T-cell (primary cell): ENCODE results near the gene MAFB. TPM values are rescaled to one million over a fixed set of nuclear protein-coding genes. Genes with fewer than 3 reads are reported as not detected.

Experiments
- ATAC-seq, 4 experiments: fragments of 200-7000 bp in 3 of 4; fragments of 150-1000 bp in 1 of 4; cut with Tn5 transposase; replicated peaks in 1 of 4; 1 replicate in 3 of 4; 2 replicates in 1 of 4; pipeline ENCODE4 v1.10.0; 2021; ENCODE audit warnings: moderate library complexity in 3 of 4, mild to moderate bottlenecking in 2 of 4, moderate number of reproducible peaks in 1 of 4
- CTCF ChIA-PET, 2 donors: fragments of 300-600 bp; sonication (Branson Sonifier 250); formaldehyde crosslinking; loops; one replicate each; lab custom pipeline; 2022; ENCODE audit warnings: antibody characterized with exemption in 2 of 2; lab: Charles Lee
- POLR2A ChIA-PET, 2 donors: fragments of 300-600 bp; sonication (Branson Sonifier 250); formaldehyde crosslinking; loops; one replicate each; lab custom pipeline; 2022; ENCODE audit warnings: antibody characterized with exemption in 2 of 2; lab: Charles Lee
- DNase-seq, 35 experiments: peaks; one replicate each; pipeline versions ENCODE4 v3.0.0 to v3.0.0-alpha.2; 2013 to 2023
- H3K27ac ChIP-seq: one replicate; pipeline ENCODE4 v1.5.1; 2013; ENCODE audit warnings: low read length
- H3K27me3 ChIP-seq, 2 experiments: replicated peaks in 1 of 2; 1 replicate in 1 of 2; 2 replicates in 1 of 2; pipeline versions ENCODE4 v1.6.1 to v1.7.0; 2013; ENCODE audit warnings: low read length in 1 of 2, mixed read lengths in 1 of 2; ENCODE audit not compliant: control insufficient read depth in 2 of 2, insufficient read depth in 2 of 2; ENCODE audit errors: extremely low read depth in 1 of 2
- H3K36me3 ChIP-seq, 2 donors: 1 replicate in 1 of 2; 2 replicates in 1 of 2; pipeline versions ENCODE4 v1.6.1 to v1.7.0; 2013; ENCODE audit warnings: low read length in 1 of 2; ENCODE audit not compliant: control insufficient read depth in 2 of 2, insufficient read depth in 1 of 2; ENCODE audit errors: extremely low read depth in 1 of 2
- H3K4me1 ChIP-seq, 2 experiments: 1 replicate in 1 of 2; 2 replicates in 1 of 2; pipeline versions ENCODE4 v1.6.1 to v1.7.0; 2013; ENCODE audit warnings: low read length in 2 of 2, mixed read lengths in 1 of 2; ENCODE audit not compliant: insufficient read depth in 2 of 2, control insufficient read depth in 1 of 2; ENCODE audit errors: extremely low read depth in 1 of 2
- H3K4me3 ChIP-seq, 2 donors: 1 replicate in 1 of 2; 2 replicates in 1 of 2; pipeline versions ENCODE4 v1.5.1 to v1.7.0; 2013; ENCODE audit warnings: mild to moderate bottlenecking in 2 of 2, low read length in 1 of 2, moderate library complexity in 1 of 2; ENCODE audit not compliant: control insufficient read depth in 1 of 2; ENCODE audit errors: extremely low read depth in 1 of 2
- H3K9me3 ChIP-seq: 2 replicates; pipeline ENCODE4 v1.7.0; 2013
- H3K27ac Mint-ChIP-seq, 2 donors: one replicate each; pipeline ENCODE4 v1.8.0; 2020 to 2021; ENCODE audit warnings: mild to moderate bottlenecking in 2 of 2, mixed read lengths in 2 of 2
- H3K27me3 Mint-ChIP-seq, 2 donors: one replicate each; pipeline ENCODE4 v1.8.0; 2021 to 2022; ENCODE audit warnings: mixed read lengths in 2 of 2
- H3K36me3 Mint-ChIP-seq: one replicate; pipeline ENCODE4 v1.8.0; 2021; ENCODE audit warnings: mixed read lengths
- H3K4me1 Mint-ChIP-seq, 3 donors: one replicate each; pipeline ENCODE4 v1.8.0; 2020 to 2022; ENCODE audit warnings: mixed read lengths in 3 of 3, mild to moderate bottlenecking in 1 of 3
- H3K4me3 Mint-ChIP-seq, 3 donors: one replicate each; pipeline ENCODE4 v1.8.0; 2020 to 2022; ENCODE audit warnings: mild to moderate bottlenecking in 3 of 3, mixed read lengths in 3 of 3, moderate library complexity in 3 of 3
- H3K9me3 Mint-ChIP-seq, 3 donors: one replicate each; pipeline ENCODE4 v1.8.0; 2020 to 2022; ENCODE audit warnings: mixed read lengths in 3 of 3
- WGBS: methylation state at CpG from one replicate; pipeline ENCODE4 v1.1.5; 2013; ENCODE audit warnings: missing lambda C conversion rate; ENCODE audit not compliant: insufficient coverage; 5-methylcytosine and 5-hydroxymethylcytosine counted together
- total RNA-seq, 35 experiments: library from RNA in 6 of 35; stranded (reverse) in 6 of 35; fragments of 120-200 nt in 1 of 35; gene quantifications; one replicate each; pipeline versions ENCODE4 v1.2.1 to v1.2.4 and lab custom pipeline; 2013 to 2026

The MAFB gene
- total RNA-seq, 5 donors from 2014 or later (not counting 1 experiment from before 2014, with no cell fraction given), result 0.23 to 0.56 (median 0.32) TPM

DNA sequence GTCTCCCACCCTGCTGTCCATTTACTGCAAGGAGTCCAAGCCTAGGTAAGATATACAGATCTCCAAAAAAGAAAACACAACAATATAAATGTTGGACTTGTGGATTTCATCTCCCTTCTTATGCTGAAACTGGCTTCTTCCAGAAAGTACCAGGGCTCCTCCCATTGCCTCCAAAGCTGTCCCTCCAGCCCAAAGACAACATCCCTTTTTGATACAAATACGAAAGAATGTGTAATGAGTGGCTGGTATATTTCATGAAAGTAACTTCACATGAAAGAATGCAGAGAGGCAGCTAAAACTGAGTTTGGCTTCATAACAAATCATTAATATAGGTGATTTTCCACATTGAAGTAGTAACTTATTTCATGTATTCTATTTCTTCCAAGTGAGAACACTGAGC is 7.9 kb downstream of the MAFB start:
- ChIA-PET POLR2A (no interaction called here), CTCF (no interaction called here)
- Histone ChIP-seq H3K27ac (no peak overlapping the region), H3K4me1 (no peaks in the 10 kb centered on the region), H3K4me3 (no peak overlapping the region), H3K9me3 (no peaks in the 10 kb centered on the region), H3K36me3 (no peaks in the 10 kb centered on the region), H3K27me3 (peaks cover 16 to 45% of the 10 kb centered on the region in 2 experiments)
- H3K27ac Mint-ChIP-seq, result no peak overlapping the region
- peaks cover 0 to 7% (median 0%) of the 10 kb centered on the region in 3 donors for H3K4me1 Mint-ChIP-seq
- no CpG with 5 or more reads among the region's 1 CpG for WGBS
- H3K36me3 Mint-ChIP-seq, result no peaks in the 10 kb centered on the region
- DNase-seq (no peak), ATAC-seq (no peak)
- no peaks in the 10 kb centered on the region for H3K9me3 Mint-ChIP-seq
- peaks cover 54 to 70% of the 10 kb centered on the region in 2 donors for H3K27me3 Mint-ChIP-seq
- H3K4me3 Mint-ChIP-seq, result no peak overlapping the region

DNA sequence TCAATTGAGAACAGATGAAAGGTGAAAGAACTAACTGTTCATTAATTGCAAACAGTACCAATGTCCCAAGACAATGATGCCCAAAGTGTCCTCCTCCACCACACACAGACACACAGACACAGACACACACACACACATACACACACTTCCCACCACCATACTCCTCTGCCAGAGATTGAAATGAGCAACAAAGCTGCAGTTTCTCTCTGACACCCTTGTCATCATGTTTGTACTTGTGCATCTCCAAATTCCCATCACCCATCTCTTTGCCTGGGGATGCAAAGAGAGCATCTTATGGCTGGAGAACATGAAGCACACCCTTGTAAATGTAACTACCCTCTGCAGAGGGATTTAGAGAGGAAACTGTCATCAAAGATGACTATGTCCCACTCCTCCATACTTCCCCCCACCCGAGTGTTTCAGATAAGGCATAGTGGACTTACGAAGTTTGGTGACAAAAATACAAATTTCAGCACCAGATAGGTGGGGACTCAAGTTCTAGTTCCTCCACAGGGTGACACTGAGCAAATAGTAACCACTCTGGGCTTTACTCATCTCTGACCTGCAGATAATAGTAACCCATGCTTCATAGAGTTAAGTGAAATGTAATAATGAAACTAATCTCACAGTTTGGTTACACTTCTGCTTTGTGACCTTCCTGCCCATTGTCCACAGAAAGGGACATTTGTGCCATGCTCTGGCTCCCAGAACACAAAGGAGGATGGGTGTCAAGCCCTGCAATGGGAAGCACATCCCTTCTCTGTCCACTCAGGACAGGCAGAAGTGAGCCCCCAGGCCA is 8.7 kb downstream of the MAFB start:
- DNase-seq (no peak), ATAC-seq (no peak)
- H3K36me3 Mint-ChIP-seq, result no peaks in the 10 kb centered on the region
- H3K4me1 Mint-ChIP-seq, result peaks cover 0 to 7% (median 0%) of the 10 kb centered on the region in 3 donors
- POLR2A ChIA-PET, result no interaction called here
- no peaks in the 10 kb centered on the region for H3K36me3 ChIP-seq
- H3K9me3 Mint-ChIP-seq, result no peaks in the 10 kb centered on the region
- H3K4me3 ChIP-seq, result no peak overlapping the region
- peaks cover 22 to 43% of the 10 kb centered on the region in 2 experiments for H3K27me3 ChIP-seq
- H3K27ac Mint-ChIP-seq, result no peak overlapping the region
- peaks cover 54 to 68% of the 10 kb centered on the region in 2 donors for H3K27me3 Mint-ChIP-seq
- H3K4me1 ChIP-seq, result no peaks in the 10 kb centered on the region
- CTCF ChIA-PET, result no interaction called here
- no peak overlapping the region for H3K4me3 Mint-ChIP-seq
- no peaks in the 10 kb centered on the region for H3K9me3 ChIP-seq
- H3K27ac ChIP-seq, result no peak overlapping the region
- WGBS, result 40% methylated on average over 1 of the region's 2 CpGs

DNA sequence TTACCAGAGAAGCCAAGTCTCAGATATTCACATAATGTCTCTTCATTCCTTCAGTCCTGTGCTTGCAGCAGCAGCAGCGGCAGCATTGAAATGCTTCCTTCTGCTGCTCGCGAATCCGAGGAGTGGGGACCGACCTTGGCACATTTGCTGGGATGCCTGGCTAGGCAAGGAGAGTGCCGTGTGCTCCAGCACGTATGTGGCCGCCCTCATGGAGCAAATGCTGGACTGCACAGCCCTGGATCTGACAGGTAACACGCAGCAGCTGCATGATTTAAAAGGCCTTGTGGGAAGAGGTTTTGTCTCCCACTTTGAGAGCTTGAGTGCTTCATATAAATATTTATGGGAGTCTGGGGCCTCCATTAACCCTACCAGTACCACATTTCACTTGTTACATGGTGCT is 9.9 kb downstream of the MAFB start:
- ChIA-PET CTCF (no interaction called here), POLR2A (no interaction called here)
- Histone ChIP-seq H3K36me3 (no peaks in the 10 kb centered on the region), H3K4me3 (no peak overlapping the region), H3K4me1 (no peaks in the 10 kb centered on the region), H3K9me3 (no peaks in the 10 kb centered on the region), H3K27me3 (peaks cover 21 to 32% of the 10 kb centered on the region in 2 experiments), H3K27ac (no peak overlapping the region)
- H3K36me3 Mint-ChIP-seq, result no peaks in the 10 kb centered on the region
- peaks cover 0 to 7% (median 0%) of the 10 kb centered on the region in 3 donors for H3K4me1 Mint-ChIP-seq
- H3K27ac Mint-ChIP-seq, result no peak overlapping the region
- 85% methylated on average over 8 of the region's 9 CpGs for WGBS
- no peak overlapping the region for H3K4me3 Mint-ChIP-seq
- ATAC-seq (no peak), DNase-seq (no peak)
- peaks cover 45 to 61% of the 10 kb centered on the region in 2 donors for H3K27me3 Mint-ChIP-seq
- no peaks in the 10 kb centered on the region for H3K9me3 Mint-ChIP-seq

DNA sequence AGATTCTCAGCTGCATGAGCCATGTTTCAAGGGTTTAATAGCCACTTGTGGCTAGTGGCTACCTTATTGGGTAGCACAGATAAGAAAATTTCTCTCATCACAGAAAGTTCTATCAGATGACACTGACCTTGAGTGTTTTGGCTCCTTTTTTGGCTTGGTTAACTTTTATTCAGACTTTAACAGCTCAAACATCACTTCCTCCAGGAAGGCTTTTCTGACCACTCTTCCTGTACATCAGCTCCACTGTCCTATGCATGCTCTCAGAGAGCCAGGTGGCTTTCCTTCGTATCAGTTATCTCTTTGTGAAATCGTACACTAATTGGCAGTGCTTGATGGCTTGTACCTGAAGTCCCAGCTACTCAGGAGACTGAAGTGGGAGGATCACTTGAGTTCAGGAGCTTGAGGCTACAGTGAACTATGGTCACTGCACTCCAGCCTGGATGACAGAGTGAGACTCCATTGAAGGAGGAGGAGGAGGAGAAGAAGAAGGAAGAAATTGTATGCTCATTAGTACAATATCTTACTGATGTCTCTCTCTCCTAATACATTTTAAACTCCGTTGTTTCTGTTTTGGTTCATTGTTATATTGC is 10.7 kb downstream of the MAFB start:
- WGBS, result 8% methylated on average over 2 of the region's 3 CpGs
- no peak for DNase-seq
- Histone ChIP-seq H3K27me3 (peaks cover 16 to 26% of the 10 kb centered on the region in 2 experiments), H3K27ac (no peak overlapping the region), H3K36me3 (no peaks in the 10 kb centered on the region), H3K9me3 (no peaks in the 10 kb centered on the region), H3K4me1 (no peaks in the 10 kb centered on the region), H3K4me3 (no peak overlapping the region)
- CTCF ChIA-PET, result no interaction called here
- Mint-ChIP-seq H3K27me3 (peaks cover 43 to 59% of the 10 kb centered on the region in 2 donors), H3K4me1 (peaks cover 0 to 3% (median 0%) of the 10 kb centered on the region in 3 donors), H3K36me3 (no peaks in the 10 kb centered on the region), H3K4me3 (no peak overlapping the region), H3K27ac (no peak overlapping the region), H3K9me3 (no peaks in the 10 kb centered on the region)
- POLR2A ChIA-PET, result no interaction called here
- no peak for ATAC-seq

- no peaks in the 10 kb centered on the region for H3K9me3 ChIP-seq
- Mint-ChIP-seq H3K27ac (no peak overlapping the region), H3K27me3 (peaks cover 37 to 53% of the 10 kb centered on the region in 2 donors), H3K4me1 (peaks cover 0 to 3% (median 0%) of the 10 kb centered on the region in 3 donors), H3K9me3 (no peaks in the 10 kb centered on the region), H3K4me3 (no peak overlapping the region), H3K36me3 (no peaks in the 10 kb centered on the region)
- H3K4me1 ChIP-seq, result no peaks in the 10 kb centered on the region
- POLR2A ChIA-PET, result no interaction called here
- H3K27ac ChIP-seq, result no peak overlapping the region
- ATAC-seq (no peak), DNase-seq (no peak)
- 86% methylated on average over 1 of the region's 4 CpGs for WGBS
- no peaks in the 10 kb centered on the region for H3K36me3 ChIP-seq
- CTCF ChIA-PET, result no interaction called here
- peaks cover 16 to 21% of the 10 kb centered on the region in 2 experiments for H3K27me3 ChIP-seq
- H3K4me3 ChIP-seq, result no peak overlapping the region
Measured at GRCh38 chr20:40677343-40677924, 11.6 kb downstream of the MAFB start.

GRCh38 chr20:40676491-40677269 is 12.4 kb downstream of the MAFB start:
- Mint-ChIP-seq H3K4me3 (no peak overlapping the region), H3K4me1 (no peaks in the 10 kb centered on the region), H3K27ac (no peak overlapping the region), H3K27me3 (peaks cover 34 to 49% of the 10 kb centered on the region in 2 donors), H3K36me3 (no peaks in the 10 kb centered on the region), H3K9me3 (no peaks in the 10 kb centered on the region)
- WGBS, result 17% methylated on average over 1 of the region's 7 CpGs
- ATAC-seq, result no peak
- H3K9me3 ChIP-seq, result no peaks in the 10 kb centered on the region
- H3K27me3 ChIP-seq, result peaks cover 14 to 19% of the 10 kb centered on the region in 2 experiments
- no peak overlapping the region for H3K4me3 ChIP-seq
- H3K4me1 ChIP-seq, result no peaks in the 10 kb centered on the region
- no peak for DNase-seq
- ChIA-PET CTCF (no interaction called here), POLR2A (no interaction called here)
- no peaks in the 10 kb centered on the region for H3K36me3 ChIP-seq
- no peak overlapping the region for H3K27ac ChIP-seq
